ENCODE results near the gene CDK5R2. TPM values are rescaled to one million over a fixed set of nuclear protein-coding genes. Genes with fewer than 3 reads are reported as not detected.

CDK5R2 gene
- total and polyA plus RNA-seq, 2 donors (not counting 1 experiment from before 2014, with no cell fraction given), result 0.05 to 0.17 TPM

GRCh38 chr2:219001577-219002394 lies 42.3 kb downstream of the CDK5R2 start:
- H3K4me1 ChIP-seq (ENCODE audit: control insufficient read depth, extremely low read depth, insufficient read depth, low read length), result no peaks in the 10 kb centered on the region
- no peaks in the 10 kb centered on the region for H3K9me3 ChIP-seq (ENCODE audit: control insufficient read depth, insufficient read depth, low read depth, low read length)
- no peak for DNase-seq (ENCODE audit: low read depth in 2 of 2)
- no peak overlapping the region for H2AFZ ChIP-seq (ENCODE audit: low read length)
- H3K4me3 ChIP-seq (replicated peaks in 1 of 4; ENCODE audit: control extremely low read depth in 1 of 4, insufficient read depth in 1 of 4, low read depth in 3 of 4, low read length in 4 of 4), result no peak overlapping the region
- no peaks in the 10 kb centered on the region for H3K79me2 ChIP-seq (ENCODE audit: control insufficient read depth, insufficient read depth, low read length)
- no peak overlapping the region for H3K4me2 ChIP-seq (ENCODE audit: extremely low read depth, insufficient read depth, low read length)
- no peak overlapping the region for H3K9ac ChIP-seq (ENCODE audit: insufficient read depth, low read length)
- peaks cover 64% of the 10 kb centered on the region for H3K27me3 ChIP-seq (ENCODE audit: control insufficient read depth, insufficient read depth, low read length)
- no peaks in the 10 kb centered on the region for H3K36me3 ChIP-seq (ENCODE audit: control insufficient read depth, insufficient read depth, low read length)
- TF ChIP-seq CTCF (conservative IDR thresholded peaks at IDR 0.05 in 1 of 2, IDR thresholded peaks at IDR 0.05 in 1 of 2; ENCODE audit: low read depth in 1 of 2, low read length in 2 of 2) (no peak), EZH2 (IDR thresholded peaks at IDR 0.05; ENCODE audit: low read length, missing control alignments) (no peak)
- H3K27ac ChIP-seq (ENCODE audit: insufficient read depth, low read length), result no peak overlapping the region
- H4K20me1 ChIP-seq (ENCODE audit: control insufficient read depth, extremely low read depth, insufficient read depth, low read length), result no peaks in the 10 kb centered on the region

- Histone ChIP-seq H3K36me3 (ENCODE audit: control insufficient read depth, insufficient read depth, low read length) (no peaks in the 10 kb centered on the region), H3K27ac (ENCODE audit: insufficient read depth, low read length) (no peak overlapping the region), H3K4me3 (replicated peaks in 1 of 4; ENCODE audit: control extremely low read depth in 1 of 4, insufficient read depth in 1 of 4, low read depth in 3 of 4, low read length in 4 of 4) (no peak overlapping the region), H3K27me3 (ENCODE audit: control insufficient read depth, insufficient read depth, low read length) (peaks cover 59% of the 10 kb centered on the region), H3K4me1 (ENCODE audit: control insufficient read depth, extremely low read depth, insufficient read depth, low read length) (no peaks in the 10 kb centered on the region), H4K20me1 (ENCODE audit: control insufficient read depth, extremely low read depth, insufficient read depth, low read length) (no peaks in the 10 kb centered on the region), H3K4me2 (ENCODE audit: extremely low read depth, insufficient read depth, low read length) (no peak overlapping the region), H3K79me2 (ENCODE audit: control insufficient read depth, insufficient read depth, low read length) (no peaks in the 10 kb centered on the region), H2AFZ (ENCODE audit: low read length) (no peak overlapping the region), H3K9me3 (ENCODE audit: control insufficient read depth, insufficient read depth, low read depth, low read length) (no peaks in the 10 kb centered on the region), H3K9ac (ENCODE audit: insufficient read depth, low read length) (no peak overlapping the region)
- TF ChIP-seq EZH2 (IDR thresholded peaks at IDR 0.05; ENCODE audit: low read length, missing control alignments) (peak; percentile 97), CTCF (conservative IDR thresholded peaks at IDR 0.05 in 1 of 2, IDR thresholded peaks at IDR 0.05 in 1 of 2; ENCODE audit: low read depth in 1 of 2, low read length in 2 of 2) (peak in 1 of 2 donors; percentile 36)
- peak; percentile 8 to 12 for DNase-seq (ENCODE audit: low read depth in 2 of 2)
Measured at GRCh38 chr2:219002395-219003266, 43.2 kb downstream of the CDK5R2 start.

GRCh38 chr2:219003267-219003634 lies 43.8 kb downstream of the CDK5R2 start:
- TF ChIP-seq EZH2 (IDR thresholded peaks at IDR 0.05; ENCODE audit: low read length, missing control alignments) (no peak), CTCF (conservative IDR thresholded peaks at IDR 0.05 in 1 of 2, IDR thresholded peaks at IDR 0.05 in 1 of 2; ENCODE audit: low read depth in 1 of 2, low read length in 2 of 2) (no peak)
- Histone ChIP-seq H4K20me1 (ENCODE audit: control insufficient read depth, extremely low read depth, insufficient read depth, low read length) (no peaks in the 10 kb centered on the region), H3K9me3 (ENCODE audit: control insufficient read depth, insufficient read depth, low read depth, low read length) (no peaks in the 10 kb centered on the region), H3K4me2 (ENCODE audit: extremely low read depth, insufficient read depth, low read length) (no peak overlapping the region), H2AFZ (ENCODE audit: low read length) (no peak overlapping the region), H3K4me1 (ENCODE audit: control insufficient read depth, extremely low read depth, insufficient read depth, low read length) (no peaks in the 10 kb centered on the region), H3K36me3 (ENCODE audit: control insufficient read depth, insufficient read depth, low read length) (no peaks in the 10 kb centered on the region), H3K27ac (ENCODE audit: insufficient read depth, low read length) (no peak overlapping the region), H3K79me2 (ENCODE audit: control insufficient read depth, insufficient read depth, low read length) (no peaks in the 10 kb centered on the region), H3K4me3 (replicated peaks in 1 of 4; ENCODE audit: control extremely low read depth in 1 of 4, insufficient read depth in 1 of 4, low read depth in 3 of 4, low read length in 4 of 4) (no peak overlapping the region), H3K27me3 (ENCODE audit: control insufficient read depth, insufficient read depth, low read length) (peaks cover 59% of the 10 kb centered on the region), H3K9ac (ENCODE audit: insufficient read depth, low read length) (no peak overlapping the region)
- DNase-seq (ENCODE audit: low read depth in 2 of 2), result no peak

Data from fibroblast of lung (primary cell).